Measurements from ENCODE around the gene AGBL1. TPM values are rescaled to one million over a fixed set of nuclear protein-coding genes. Genes with fewer than 3 reads are reported as not detected.
A peak's percentile ranks its signal among the peaks of the same experiment; 100 is the strongest.

Gene AGBL1
- total and polyA plus RNA-seq, 4 donors, result 0.08 to 147 (median 4.7) TPM

DNA sequence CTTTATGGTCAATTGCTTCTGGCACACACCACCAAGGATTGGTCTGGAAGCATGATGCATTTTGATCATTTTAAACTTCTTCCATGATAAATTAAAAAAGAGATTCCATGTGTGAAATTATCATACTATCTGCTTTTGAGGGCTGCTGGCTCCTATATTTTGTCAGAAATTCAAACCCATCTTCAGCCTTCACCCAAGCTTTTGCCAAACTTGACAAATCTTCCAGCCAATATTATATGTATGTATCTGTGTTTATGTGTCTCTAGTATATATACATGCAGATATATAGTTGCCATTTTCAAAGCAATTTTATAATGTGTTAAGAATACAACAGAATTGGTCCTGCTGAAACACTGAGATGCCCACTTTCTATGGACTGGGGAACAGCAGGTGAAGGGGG, 275.7 kb downstream of the AGBL1 start:
- ATAC-seq (ENCODE audit: insufficient read depth, low FRiP score) (no peak), DNase-seq (no peak)
- no peaks in the 10 kb centered on the region for H3K36me3 ChIP-seq (ENCODE audit: control insufficient read depth in 4 of 4, insufficient read depth in 4 of 4, low read length in 4 of 4)
- H3K9ac ChIP-seq (ENCODE audit: insufficient read depth in 1 of 2, low read length in 2 of 2), result no peak overlapping the region
- TF ChIP-seq, protein P1, sequence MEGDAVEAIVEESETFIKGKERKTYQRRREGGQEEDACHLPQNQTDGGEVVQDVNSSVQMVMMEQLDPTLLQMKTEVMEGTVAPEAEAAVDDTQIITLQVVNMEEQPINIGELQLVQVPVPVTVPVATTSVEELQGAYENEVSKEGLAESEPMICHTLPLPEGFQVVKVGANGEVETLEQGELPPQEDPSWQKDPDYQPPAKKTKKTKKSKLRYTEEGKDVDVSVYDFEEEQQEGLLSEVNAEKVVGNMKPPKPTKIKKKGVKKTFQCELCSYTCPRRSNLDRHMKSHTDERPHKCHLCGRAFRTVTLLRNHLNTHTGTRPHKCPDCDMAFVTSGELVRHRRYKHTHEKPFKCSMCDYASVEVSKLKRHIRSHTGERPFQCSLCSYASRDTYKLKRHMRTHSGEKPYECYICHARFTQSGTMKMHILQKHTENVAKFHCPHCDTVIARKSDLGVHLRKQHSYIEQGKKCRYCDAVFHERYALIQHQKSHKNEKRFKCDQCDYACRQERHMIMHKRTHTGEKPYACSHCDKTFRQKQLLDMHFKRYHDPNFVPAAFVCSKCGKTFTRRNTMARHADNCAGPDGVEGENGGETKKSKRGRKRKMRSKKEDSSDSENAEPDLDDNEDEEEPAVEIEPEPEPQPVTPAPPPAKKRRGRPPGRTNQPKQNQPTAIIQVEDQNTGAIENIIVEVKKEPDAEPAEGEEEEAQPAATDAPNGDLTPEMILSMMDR (IDR thresholded peaks at IDR 0.05; ENCODE audit: control extremely low read depth, extremely low read depth), result no peak
- H3K27ac ChIP-seq (ENCODE audit: low read depth in 1 of 2, low read length in 1 of 2), result no peak overlapping the region
- H3K4me1 ChIP-seq (ENCODE audit: control insufficient read depth in 5 of 5, insufficient read depth in 5 of 5, low read length in 5 of 5), result no peaks in the 10 kb centered on the region
- peaks cover 0 to 3% (median 1%) of the 10 kb centered on the region in 4 donors for H3K9me3 ChIP-seq (ENCODE audit: control insufficient read depth in 4 of 4, insufficient read depth in 3 of 4, low read length in 3 of 4)
- no peaks in the 10 kb centered on the region for H3K27me3 ChIP-seq (ENCODE audit: control insufficient read depth in 3 of 3, insufficient read depth in 3 of 3, low read length in 2 of 3)
- H3K4me3 ChIP-seq, result no peak overlapping the region

DNA sequence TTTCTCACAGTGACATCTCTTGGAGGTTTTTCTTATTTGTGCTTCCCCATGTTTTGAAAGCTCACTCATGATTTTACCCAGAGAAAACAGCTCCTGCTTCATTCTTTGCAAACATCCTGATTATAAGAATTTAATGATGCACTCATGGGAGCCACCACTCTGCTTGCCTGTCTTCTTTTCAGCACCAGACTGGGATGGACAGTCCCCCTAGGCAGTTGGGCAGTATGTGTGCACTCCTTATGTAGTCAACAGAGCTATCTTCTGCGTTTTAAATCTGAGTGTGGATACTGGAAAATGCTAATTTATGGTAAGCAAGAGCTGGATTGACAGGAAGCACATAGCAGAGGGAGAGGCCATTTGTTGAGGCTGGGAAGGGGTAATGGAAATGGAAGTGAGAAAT, 276.1 kb downstream of the AGBL1 start:
- H3K27me3 ChIP-seq (ENCODE audit: control insufficient read depth in 3 of 3, insufficient read depth in 3 of 3, low read length in 2 of 3), result no peaks in the 10 kb centered on the region
- H3K9me3 ChIP-seq (ENCODE audit: control insufficient read depth in 4 of 4, insufficient read depth in 3 of 4, low read length in 3 of 4), result peaks cover 0 to 3% (median 1%) of the 10 kb centered on the region in 4 donors
- H3K36me3 ChIP-seq (ENCODE audit: control insufficient read depth in 4 of 4, insufficient read depth in 4 of 4, low read length in 4 of 4), result no peaks in the 10 kb centered on the region
- WGBS, 2 donors, result 25 to 30% methylated on average over 1 of the region's 1 CpG
- no peak overlapping the region for H3K4me3 ChIP-seq
- DNase-seq (peak; percentile 17 to 46 (median 32)), ATAC-seq (ENCODE audit: insufficient read depth, low FRiP score) (no peak)
- H3K4me1 ChIP-seq (ENCODE audit: control insufficient read depth in 5 of 5, insufficient read depth in 5 of 5, low read length in 5 of 5), result no peaks in the 10 kb centered on the region
- TF ChIP-seq, protein P1 (IDR thresholded peaks at IDR 0.05; ENCODE audit: control extremely low read depth, extremely low read depth), result no peak
- H3K9ac ChIP-seq (ENCODE audit: insufficient read depth in 1 of 2, low read length in 2 of 2), result no peak overlapping the region
- no peak overlapping the region for H3K27ac ChIP-seq (ENCODE audit: low read depth in 1 of 2, low read length in 1 of 2)

DNA sequence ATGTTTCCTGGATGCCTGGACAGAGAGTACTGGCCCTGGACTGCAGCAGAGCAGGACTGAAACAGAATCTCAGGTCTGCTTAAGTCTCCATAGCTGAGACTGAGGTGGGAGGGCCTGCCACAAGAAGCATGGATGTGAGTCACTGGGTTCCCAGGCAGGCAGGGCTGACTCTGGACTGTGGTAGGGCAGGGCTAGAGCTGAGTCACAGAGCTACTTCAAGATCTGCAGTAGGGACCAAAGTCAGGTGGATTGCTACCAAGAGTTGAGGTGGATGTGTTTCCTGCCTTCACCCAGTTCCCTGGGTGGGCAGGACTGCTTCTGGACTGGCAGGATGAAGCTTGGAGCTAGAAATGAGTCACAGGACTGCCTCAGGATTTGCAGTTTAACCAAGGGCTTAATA, 282.9 kb downstream of the AGBL1 start:
- no peaks in the 10 kb centered on the region for H3K36me3 ChIP-seq (ENCODE audit: control insufficient read depth in 4 of 4, insufficient read depth in 4 of 4, low read length in 4 of 4)
- ATAC-seq (ENCODE audit: insufficient read depth, low FRiP score), result no peak
- no peak overlapping the region for H3K9ac ChIP-seq (ENCODE audit: insufficient read depth in 1 of 2, low read length in 2 of 2)
- no peak overlapping the region for H3K4me3 ChIP-seq
- H3K9me3 ChIP-seq (ENCODE audit: control insufficient read depth in 4 of 4, insufficient read depth in 3 of 4, low read length in 3 of 4), result peaks cover 0 to 7% (median 1%) of the 10 kb centered on the region in 4 donors
- DNase-seq, result no peak
- TF ChIP-seq, protein P1 (IDR thresholded peaks at IDR 0.05; ENCODE audit: control extremely low read depth, extremely low read depth), result no peak
- H3K27ac ChIP-seq (ENCODE audit: low read depth in 1 of 2, low read length in 1 of 2), result no peak overlapping the region
- no peaks in the 10 kb centered on the region for H3K27me3 ChIP-seq (ENCODE audit: control insufficient read depth in 3 of 3, insufficient read depth in 3 of 3, low read length in 2 of 3)
- H3K4me1 ChIP-seq (ENCODE audit: control insufficient read depth in 5 of 5, insufficient read depth in 5 of 5, low read length in 5 of 5), result no peaks in the 10 kb centered on the region

DNA sequence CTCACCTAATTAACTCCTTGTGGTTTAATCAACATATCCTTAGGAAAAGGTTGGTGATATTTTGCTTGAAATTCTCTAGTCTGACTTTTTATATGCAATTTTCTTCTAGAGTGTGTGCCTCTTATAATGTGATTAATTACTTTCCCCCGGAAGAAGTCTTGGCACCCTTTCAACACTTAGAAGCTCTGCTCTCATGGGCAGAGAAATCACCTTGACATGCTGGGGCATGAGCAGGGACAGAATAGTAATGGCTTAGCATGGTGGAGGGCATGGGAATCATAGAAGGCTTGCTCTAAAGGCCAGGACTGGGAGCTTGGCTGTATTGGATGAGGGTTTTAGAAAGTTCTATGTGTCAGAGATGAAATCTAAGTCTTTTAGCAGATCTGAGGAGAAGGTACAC, 293.5 kb downstream of the AGBL1 start:
- ATAC-seq (ENCODE audit: insufficient read depth, low FRiP score), result no peak
- no peaks in the 10 kb centered on the region for H3K4me1 ChIP-seq (ENCODE audit: control insufficient read depth in 5 of 5, insufficient read depth in 5 of 5, low read length in 5 of 5)
- TF ChIP-seq, protein P1 (IDR thresholded peaks at IDR 0.05; ENCODE audit: control extremely low read depth, extremely low read depth), result no peak
- H3K27me3 ChIP-seq (ENCODE audit: control insufficient read depth in 3 of 3, insufficient read depth in 3 of 3, low read length in 2 of 3), result no peaks in the 10 kb centered on the region
- H3K9ac ChIP-seq (ENCODE audit: insufficient read depth in 1 of 2, low read length in 2 of 2), result no peak overlapping the region
- DNase-seq, result no peak
- no peak overlapping the region for H3K4me3 ChIP-seq
- no peak overlapping the region for H3K27ac ChIP-seq (ENCODE audit: low read depth in 1 of 2, low read length in 1 of 2)
- no peaks in the 10 kb centered on the region for H3K36me3 ChIP-seq (ENCODE audit: control insufficient read depth in 4 of 4, insufficient read depth in 4 of 4, low read length in 4 of 4)
- 39 to 43% methylated on average over 1 of the region's 1 CpG for WGBS, 2 donors
- peaks cover 0 to 2% (median 0%) of the 10 kb centered on the region in 4 donors for H3K9me3 ChIP-seq (ENCODE audit: control insufficient read depth in 4 of 4, insufficient read depth in 3 of 4, low read length in 3 of 4)
